ENCODE measurements around the gene PAEP.

Gene PAEP

DNA sequence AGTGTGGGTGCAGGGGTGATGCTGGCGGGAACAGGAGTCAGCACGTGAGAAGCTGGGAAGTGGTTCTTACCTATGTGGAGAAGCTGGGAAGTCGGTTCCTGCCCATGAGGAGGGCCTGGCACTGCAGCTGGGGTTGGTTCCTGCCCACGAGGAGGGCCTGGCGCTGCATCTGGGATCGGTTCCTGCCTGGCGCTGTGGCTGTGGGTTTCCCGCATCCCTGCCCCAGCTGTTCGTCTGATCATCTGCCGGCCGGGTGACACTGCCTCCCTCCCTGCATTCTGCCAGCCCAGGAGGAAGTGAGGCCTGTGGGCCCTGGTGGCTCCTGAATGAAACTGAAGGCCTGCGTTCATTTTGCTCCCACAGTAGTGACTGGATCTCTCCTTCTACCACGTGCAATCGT, 10.5 kb upstream of the PAEP start:
- no peak for DNase-seq

DNA sequence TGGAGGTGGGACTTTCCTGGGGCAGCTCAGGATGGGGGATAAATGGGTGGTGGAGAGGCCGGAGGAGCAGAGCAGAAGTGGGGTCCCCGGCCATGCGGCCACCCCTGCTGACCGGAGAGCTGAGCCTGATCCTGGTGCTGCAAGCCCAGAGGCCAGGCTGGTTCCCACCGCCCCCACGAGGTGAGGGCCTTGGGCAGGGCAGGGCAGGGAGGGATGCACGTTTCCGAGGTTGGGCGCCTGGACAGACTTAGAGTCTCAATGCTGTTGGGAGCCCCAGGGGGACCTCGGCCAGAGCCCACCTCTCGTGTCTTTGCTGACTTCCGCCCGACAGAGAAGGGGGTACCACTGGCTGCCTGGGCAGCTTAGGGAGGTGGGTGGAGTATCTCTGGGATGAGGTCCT, 10.1 kb upstream of the PAEP start:
- DNase-seq, result no peak

DNA sequence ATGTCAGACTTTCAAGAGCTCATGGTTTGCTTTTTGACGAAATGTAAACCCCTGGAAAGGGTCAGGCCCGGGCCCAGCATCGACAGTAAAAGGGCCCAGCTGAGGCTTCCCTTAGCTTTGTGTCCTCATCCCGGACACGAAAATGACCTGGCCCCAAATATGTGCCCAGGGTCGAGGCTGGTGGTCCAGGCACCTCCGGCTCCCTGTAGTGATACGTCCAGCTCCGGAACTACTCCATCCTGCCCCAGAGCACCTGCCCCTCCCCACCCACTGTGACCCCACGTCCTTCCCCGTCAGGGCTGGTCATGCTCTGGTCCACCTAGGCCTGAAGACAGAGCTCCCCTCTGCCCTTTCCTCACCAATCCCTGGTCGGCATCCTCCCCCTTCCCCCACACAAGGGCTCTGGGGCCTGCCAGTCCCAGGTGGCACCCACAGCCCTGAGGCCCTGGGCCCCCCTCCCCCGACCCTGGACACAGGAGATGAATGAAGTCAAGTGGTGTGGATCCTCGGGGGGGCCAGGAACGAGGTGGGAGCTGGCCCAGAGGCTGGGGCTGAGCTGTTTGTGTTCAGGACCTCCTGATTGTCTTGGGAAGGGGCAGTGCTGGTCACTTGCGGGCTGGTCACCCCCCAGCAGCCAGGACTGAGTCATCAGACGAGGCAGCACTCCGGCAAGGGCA, 9.4 kb upstream of the PAEP start:
- DNase-seq, result no peak

GRCh38 chr9:135552698-135553171, 8.8 kb upstream of the PAEP start:
- no peak for DNase-seq

DNA sequence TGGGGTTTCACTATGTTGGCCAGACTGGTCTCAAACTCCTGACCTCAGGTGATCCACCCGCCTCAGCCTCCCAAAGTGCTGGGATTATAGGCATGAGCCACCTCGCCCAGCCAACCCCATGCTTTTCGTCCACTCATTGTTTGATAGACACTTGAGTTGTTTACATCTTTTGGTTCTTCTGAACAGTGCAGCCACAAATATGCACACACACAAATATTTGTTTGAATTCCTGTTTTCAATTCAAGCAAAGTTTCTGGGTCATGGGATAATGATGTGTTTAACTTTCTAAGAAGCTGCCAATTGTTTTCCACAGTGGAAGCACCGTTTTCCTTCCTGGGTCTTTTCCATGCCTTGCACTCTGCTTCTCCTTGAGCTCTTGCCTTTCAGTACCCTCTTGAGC, 6.8 kb upstream of the PAEP start:
- no peak for DNase-seq

- DNase-seq, result no peak
These were observed 6.4 kb upstream of the PAEP start for GRCh38 chr9:135555203-135555602.

GRCh38 chr9:135555910-135556309, 5.6 kb upstream of the PAEP start:
- DNase-seq, result no peak

DNA sequence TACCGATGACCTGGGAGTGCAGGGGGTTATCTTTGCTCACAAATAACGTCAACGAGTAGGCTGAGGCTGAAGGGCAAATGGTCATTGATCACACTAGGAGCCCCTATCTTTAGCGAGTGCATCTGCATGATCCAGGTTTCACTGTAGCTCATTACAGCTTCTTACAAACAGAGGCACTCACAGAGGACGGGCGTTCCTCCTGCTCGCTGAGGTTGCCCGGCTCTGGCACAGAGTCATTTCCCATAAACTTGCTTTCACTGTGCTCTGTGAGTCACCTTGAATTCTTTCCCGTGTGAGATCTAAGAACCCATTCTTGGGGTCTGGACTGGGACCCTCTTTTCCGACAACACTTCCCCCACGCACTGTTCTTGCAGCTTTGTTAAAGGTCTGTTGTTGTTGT, 1.9 kb upstream of the PAEP start:
- DNase-seq, result no peak

DNA sequence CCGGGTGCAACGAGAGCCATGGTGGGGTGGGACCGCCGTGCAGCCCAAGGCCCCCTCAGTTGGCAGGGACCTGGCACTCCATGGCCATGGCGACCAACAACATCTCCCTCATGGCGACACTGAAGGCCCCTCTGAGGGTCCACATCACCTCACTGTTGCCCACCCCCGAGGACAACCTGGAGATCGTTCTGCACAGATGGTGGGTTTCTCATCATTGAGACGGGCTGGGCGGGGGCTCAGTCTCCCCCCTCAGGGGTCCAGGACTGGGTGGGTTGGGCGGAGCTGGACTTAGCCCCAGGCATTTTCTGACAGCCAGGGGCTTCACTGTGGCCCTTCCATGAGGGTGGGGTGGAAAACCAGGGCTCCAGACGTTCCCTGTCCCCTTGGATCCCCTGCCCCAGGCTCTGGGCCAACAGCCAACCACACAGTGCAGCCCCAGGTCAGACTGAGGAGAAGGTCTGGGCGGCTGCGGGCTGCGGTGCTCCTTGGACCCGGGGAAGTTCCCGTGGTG, 734 bp downstream of the PAEP start:
- no peak for DNase-seq

GRCh38 chr9:135563039-135563476, 1.5 kb downstream of the PAEP start:
- DNase-seq, result no peak

- DNase-seq, result no peak
These were observed 2.3 kb downstream of the PAEP start for GRCh38 chr9:135563858-135564257.

GRCh38 chr9:135565141-135565628, 3.6 kb downstream of the PAEP start:
- DNase-seq, result no peak

GRCh38 chr9:135565636-135566035, 4.1 kb downstream of the PAEP start:
- DNase-seq, result no peak

- no peak for DNase-seq
These were observed 5.0 kb downstream of the PAEP start for GRCh38 chr9:135566552-135566951.

- DNase-seq, result no peak
These were observed 5.8 kb downstream of the PAEP start for GRCh38 chr9:135567311-135567710.

- DNase-seq, result no peak
These were observed 6.5 kb downstream of the PAEP start for GRCh38 chr9:135568026-135568425.

DNA sequence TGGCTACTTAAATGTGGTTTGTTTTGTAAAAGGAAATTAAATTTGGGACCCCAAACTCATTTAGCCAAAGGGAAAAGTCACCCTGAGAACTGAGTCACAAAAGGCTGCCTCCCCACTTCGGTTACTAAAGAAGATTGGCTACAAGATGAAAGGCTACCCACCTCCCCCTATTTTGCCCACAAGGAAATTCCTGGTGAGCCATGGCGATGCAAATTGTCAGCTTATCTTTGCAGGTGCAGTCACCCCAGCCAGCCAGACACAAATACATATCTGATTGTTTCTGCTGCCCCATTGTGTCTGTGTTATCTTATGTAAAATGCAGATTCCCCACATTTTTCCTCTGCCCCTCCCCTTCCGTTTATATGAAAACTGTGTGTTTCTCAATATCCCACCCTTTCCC, 8.9 kb downstream of the PAEP start:
- DNase-seq, result no peak

- no peak for DNase-seq
These were observed 10.7 kb downstream of the PAEP start for GRCh38 chr9:135572233-135572632.

- no peak for DNase-seq
These were observed 11.6 kb downstream of the PAEP start for GRCh38 chr9:135573124-135573523.

GRCh38 chr9:135574331-135574730, 12.8 kb downstream of the PAEP start:
- no peak for DNase-seq

DNA sequence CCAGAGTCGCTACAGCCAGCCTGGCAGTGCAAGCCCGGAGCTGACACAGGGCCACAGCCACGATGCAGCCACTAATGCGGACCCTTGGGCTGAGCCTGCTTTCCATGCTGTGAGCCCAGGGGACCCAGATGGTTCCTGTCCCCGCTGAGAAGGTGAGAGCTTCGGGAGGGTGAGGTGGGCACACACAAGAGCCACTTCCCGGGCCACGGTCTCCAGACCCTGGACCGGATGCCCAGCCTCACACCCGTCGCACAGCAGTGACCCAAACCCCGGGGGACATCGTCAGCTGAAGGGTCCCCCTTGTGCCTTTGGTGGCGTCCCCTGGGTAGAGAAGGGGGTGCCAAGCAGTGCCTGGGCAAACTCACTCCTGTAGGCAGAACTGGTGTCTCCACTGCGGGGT, 13.4 kb downstream of the PAEP start:
- DNase-seq, result no peak

- no peak for DNase-seq
These were observed 14.6 kb downstream of the PAEP start for GRCh38 chr9:135575995-135576631.

DNA sequence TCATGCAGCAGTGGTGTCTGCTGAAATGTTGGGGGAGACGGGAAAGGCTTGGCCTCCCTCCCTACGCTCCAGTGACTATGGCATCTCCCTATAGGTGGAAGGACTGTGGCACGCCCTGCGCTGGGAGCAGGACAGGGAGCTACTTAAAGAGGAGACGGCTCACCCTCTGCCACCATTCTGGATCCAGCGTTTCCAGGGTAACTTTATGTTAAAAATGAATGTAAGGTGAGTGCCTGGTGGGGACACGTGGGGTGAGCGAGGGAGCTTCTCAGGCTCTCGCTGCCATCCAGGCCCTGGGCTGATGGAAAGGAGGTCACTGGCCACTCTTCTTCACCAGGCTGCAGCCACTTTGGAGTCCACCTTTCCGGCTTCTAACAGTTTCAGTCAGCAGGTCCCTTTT, 15.7 kb downstream of the PAEP start:
- no peak for DNase-seq

DNA sequence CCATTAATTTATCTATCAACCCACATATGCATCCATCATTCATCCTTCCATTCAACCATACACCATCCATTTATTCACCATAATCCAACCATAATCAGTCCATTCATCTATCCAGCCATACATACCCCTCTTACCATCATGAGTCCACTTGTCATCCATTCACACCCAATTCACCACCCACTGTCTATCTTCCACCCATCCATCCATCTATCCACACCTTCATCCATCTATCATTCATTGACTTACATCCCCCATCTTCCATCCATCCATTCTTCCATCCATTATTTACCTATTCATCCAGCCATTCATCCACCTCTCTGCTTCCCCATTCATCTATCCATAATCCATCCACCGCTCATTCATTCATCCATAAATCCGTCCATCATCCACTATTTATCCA, 17.8 kb downstream of the PAEP start:
- no peak for DNase-seq

Measured in stimulated activated CD8-positive, alpha-beta memory T cell treated with anti-CD3 and anti-CD28 coated beads, Interleukin-4, amount 100 ng/mL, for 48 hours (primary cell).